SK-N-SH treated with all-trans-retinoic acid at 6 μM for 48 hours (cell line): ENCODE results near the gene TTC39B.

Experiments
- ATAC-seq: fragments of 200-7000 bp; cut with Tn5 transposase; 3 replicates; pipeline ENCODE4 v1.9.1; 2020; ENCODE audit warnings: mild to moderate bottlenecking, moderate library complexity
- ARNTL ChIP-seq: fragments of 450-650 bp; formaldehyde crosslinking; IDR thresholded peaks from 2 replicates; pipeline ENCODE4 v1.5.0; 2020; ENCODE audit warnings: low read depth, mild to moderate bottlenecking, moderate library complexity, borderline replicate concordance
- BACH2 ChIP-seq: fragments of 250-450 bp; sonication (Bioruptor Pico); IDR thresholded peaks from 2 replicates; pipeline ENCODE4 v1.9.0; 2021; ENCODE audit warnings: mild to moderate bottlenecking, borderline replicate concordance
- CREB5 ChIP-seq: fragments of 250-450 bp; sonication (Bioruptor Pico); IDR thresholded peaks from 2 replicates; pipeline ENCODE4 v1.5.1; 2020; ENCODE audit warnings: low read depth, mild to moderate bottlenecking, moderate library complexity
- CSDC2 ChIP-seq: fragments of 250-450 bp; sonication (Bioruptor Pico); IDR thresholded peaks from 2 replicates; pipeline ENCODE4 v1.5.0; 2020; ENCODE audit warnings: mild to moderate bottlenecking, moderate library complexity
- CSRNP3 ChIP-seq: fragments of 250-450 bp; sonication (Bioruptor Pico); IDR thresholded peaks from 2 replicates; pipeline ENCODE4 v1.5.1; 2021; ENCODE audit warnings: mild to moderate bottlenecking, moderate library complexity
- ESRRG ChIP-seq: fragments of 250-450 bp; sonication (Bioruptor Pico); IDR thresholded peaks from 2 replicates; pipeline ENCODE4 v1.6.1; 2021; ENCODE audit warnings: mild to moderate bottlenecking
- ISL1 ChIP-seq: fragments of 250-450 bp; sonication (Bioruptor Pico); IDR thresholded peaks from 2 replicates; pipeline ENCODE4 v2.1.2; 2022; ENCODE audit warnings: mild to moderate bottlenecking, moderate library complexity
- OSR1 ChIP-seq: fragments of 250-450 bp; sonication (Bioruptor Pico); IDR thresholded peaks from 2 replicates; pipeline ENCODE4 v1.8.0; 2022; ENCODE audit warnings: moderate library complexity, mild to moderate bottlenecking, inconsistent platforms
- PATZ1 ChIP-seq: fragments of 250-450 bp; sonication (Bioruptor Pico); IDR thresholded peaks from 2 replicates; pipeline ENCODE4 v1.8.0; 2020; ENCODE audit warnings: mild to moderate bottlenecking, moderate library complexity, borderline replicate concordance
- POU6F1 ChIP-seq: fragments of 250-450 bp; sonication (Bioruptor Pico); IDR thresholded peaks from 2 replicates; pipeline ENCODE4 v1.8.0; 2021; ENCODE audit warnings: low read depth, mild to moderate bottlenecking, moderate library complexity, borderline replicate concordance
- RARB ChIP-seq: fragments of 250-450 bp; sonication (Bioruptor Pico); IDR thresholded peaks from 2 replicates; pipeline ENCODE4 v1.8.0; 2021; ENCODE audit warnings: mild to moderate bottlenecking, moderate library complexity
- SNAI2 ChIP-seq: fragments of 250-450 bp; sonication (Bioruptor Pico); IDR thresholded peaks from 2 replicates; pipeline ENCODE4 v1.5.0; 2020; ENCODE audit warnings: mild to moderate bottlenecking, moderate library complexity
- TCF4 ChIP-seq: fragments of 250-450 bp; sonication (Bioruptor Pico); IDR thresholded peaks from 2 replicates; pipeline ENCODE4 v1.8.0; 2021; ENCODE audit warnings: mild to moderate bottlenecking, moderate library complexity, borderline replicate concordance
- TOX ChIP-seq: fragments of 250-450 bp; sonication (Bioruptor Pico); IDR thresholded peaks from 2 replicates; pipeline ENCODE4 v1.8.0; 2021; ENCODE audit warnings: mild to moderate bottlenecking, moderate library complexity, borderline replicate concordance
- TSHZ2 ChIP-seq: fragments of 250-450 bp; sonication (Bioruptor Pico); IDR thresholded peaks from 2 replicates; pipeline ENCODE4 v1.5.0; 2020; ENCODE audit warnings: mild to moderate bottlenecking, moderate library complexity
- ZC3H10 ChIP-seq: fragments of 250-450 bp; sonication (Bioruptor Pico); IDR thresholded peaks from 2 replicates; pipeline ENCODE4 v1.5.1; 2021; ENCODE audit warnings: mild to moderate bottlenecking, moderate library complexity
- ZFP3 ChIP-seq: fragments of 250-450 bp; sonication (Bioruptor Pico); IDR thresholded peaks from 2 replicates; pipeline ENCODE4 v1.5.0; 2020; ENCODE audit warnings: mild to moderate bottlenecking, moderate library complexity
- ZFP30 ChIP-seq: fragments of 450-650 bp; formaldehyde crosslinking; IDR thresholded peaks from 2 replicates; pipeline ENCODE4 v1.5.0; 2022; ENCODE audit warnings: mild to moderate bottlenecking, moderate library complexity
- ZNF565 ChIP-seq: fragments of 450-650 bp; formaldehyde crosslinking; conservative IDR thresholded peaks from 2 replicates; pipeline ENCODE4 v1.5.0; 2020; ENCODE audit warnings: low read depth, mild to moderate bottlenecking, moderate library complexity
- ZNF8 ChIP-seq: fragments of 450-650 bp; formaldehyde crosslinking; IDR thresholded peaks from 2 replicates; pipeline ENCODE4 v1.5.0; 2020; ENCODE audit warnings: mild to moderate bottlenecking, moderate library complexity

Gene TTC39B

GRCh38 chr9:15253197-15253596 is 53.8 kb downstream of the TTC39B start:
- TF ChIP-seq ZNF8 (CRISPR knock-in tag) (no peak), ARNTL (CRISPR knock-in tag) (no peak), POU6F1 (CRISPR knock-in tag) (no peak), RARB (CRISPR knock-in tag) (no peak), ISL1 (CRISPR knock-in tag) (peak; percentile 29; the same call in 1 of the 2 replicates), ESRRG (no peak)
- TF ChIP-seq, all 23 proteins: peak for 1
- ATAC-seq = peak; percentile 51; the same call in 2 of the 3 replicates

- TF ChIP-seq TCF4 = no peak
- no peak for TF ChIP-seq CSRNP3
- no peak for TF ChIP-seq ZC3H10
- no peak for TF ChIP-seq BACH2
- no peak for TF ChIP-seq CREB5 (CRISPR knock-in tag)
- TF ChIP-seq PATZ1 (CRISPR knock-in tag) = no peak
- TF ChIP-seq SNAI2 = no peak
- TF ChIP-seq OSR1 (CRISPR knock-in tag) = no peak
- no peak for TF ChIP-seq TOX
- no peak for TF ChIP-seq ZFP30 (CRISPR knock-in tag)
- TF ChIP-seq CSDC2 = no peak
- TF ChIP-seq RARB (CRISPR knock-in tag) = no peak
- no peak for TF ChIP-seq ARNTL (CRISPR knock-in tag)
- no peak for TF ChIP-seq ZNF8 (CRISPR knock-in tag)
- ATAC-seq = peak; percentile 47; the same call in 1 of the 3 replicates
These were observed 57.0 kb downstream of the TTC39B start for GRCh38 chr9:15249981-15250380.

GRCh38 chr9:15249042-15249818 is 57.8 kb downstream of the TTC39B start:
- no peak for ATAC-seq
- TF ChIP-seq ARNTL (CRISPR knock-in tag) = no peak
- no peak for TF ChIP-seq ZNF565 (CRISPR knock-in tag)
- no peak for TF ChIP-seq ESRRG
- no peak for TF ChIP-seq TSHZ2
- peak; percentile 75 for TF ChIP-seq TCF4
- no peak for TF ChIP-seq SNAI2
- no peak for TF ChIP-seq ZFP3
- TF ChIP-seq, all 23 proteins: peak for 1
